HepG2 (cell line): ENCODE data around the gene IER5L. TPM values are rescaled to one million over a fixed set of nuclear protein-coding genes. Genes with fewer than 3 reads are reported as not detected.

Experiments
- CBX1 ChIP-seq: IDR thresholded peaks from one replicate; pipeline ENCODE4 v1.6.1; 2016; ENCODE audit warnings: antibody characterized with exemption, low read depth
- CBX2 ChIP-seq, 2 experiments: fragments of 200-600 bp in 1 of 2; sonication (generic); formaldehyde crosslinking in 1 of 2; IDR thresholded peaks; 2 replicates each; pipeline versions ENCODE4 v1.7.0 to v1.8.1; 2018 to 2022; ENCODE audit warnings: low read depth in 2 of 2, low read length in 1 of 2, mild to moderate bottlenecking in 1 of 2, missing genetic modification reagents in 1 of 2
- E2F5 ChIP-seq: sonication (generic); formaldehyde crosslinking; conservative IDR thresholded peaks from 2 replicates; pipeline ENCODE4 v1.4.0; 2020; ENCODE audit warnings: missing genetic modification reagents
- NFAT5 ChIP-seq: sonication (generic); formaldehyde crosslinking; IDR thresholded peaks from 2 replicates; pipeline ENCODE4 v1.4.0; 2020; ENCODE audit warnings: missing genetic modification reagents
- RNF2 ChIP-seq: fragments of 450-650 bp; conservative IDR thresholded peaks from 2 replicates; pipeline ENCODE4 v1.6.1; 2016; ENCODE audit warnings: low read depth
- RXRA ChIP-seq: sonication (generic); formaldehyde crosslinking; IDR thresholded peaks from 2 replicates; pipeline ENCODE4 v1.5.1; 2020; ENCODE audit warnings: missing genetic modification reagents
- SETDB1 ChIP-seq: sonication (generic); formaldehyde crosslinking; IDR thresholded peaks from 2 replicates; pipeline ENCODE4 v1.5.1; 2020; ENCODE audit warnings: missing genetic modification reagents, mild to moderate bottlenecking, borderline replicate concordance
- SRY ChIP-seq: sonication (generic); formaldehyde crosslinking; IDR thresholded peaks from 2 replicates; pipeline ENCODE4 v1.8.0; 2022; ENCODE audit warnings: mild to moderate bottlenecking, missing genetic modification reagents
- TERF1 ChIP-seq: sonication (generic); formaldehyde crosslinking; IDR thresholded peaks from 2 replicates; pipeline ENCODE4 v1.8.0; 2022; ENCODE audit warnings: mild to moderate bottlenecking, missing genetic modification reagents, moderate library complexity
- ZBTB37 ChIP-seq: sonication (generic); formaldehyde crosslinking; IDR thresholded peaks from 2 replicates; pipeline ENCODE4 v1.4.0; 2020; ENCODE audit warnings: mild to moderate bottlenecking, missing genetic modification reagents
- ZFAT ChIP-seq: sonication (generic); formaldehyde crosslinking; conservative IDR thresholded peaks from 2 replicates; pipeline ENCODE4 v1.8.1; 2023; ENCODE audit warnings: missing genetic modification reagents, inconsistent platforms
- ZFP1 ChIP-seq: IDR thresholded peaks from 2 replicates; pipeline ENCODE4 v1.6.1; 2016
- ZNF230 ChIP-seq: sonication (generic); formaldehyde crosslinking; IDR thresholded peaks from 2 replicates; pipeline ENCODE4 v1.4.0; 2020; ENCODE audit warnings: mild to moderate bottlenecking, missing genetic modification reagents
- ZNF333 ChIP-seq: sonication (generic); formaldehyde crosslinking; IDR thresholded peaks from 2 replicates; pipeline ENCODE4 v1.4.0; 2020; ENCODE audit warnings: mild to moderate bottlenecking, missing genetic modification reagents, borderline replicate concordance
- ZNF530 ChIP-seq: sonication (generic); formaldehyde crosslinking; IDR thresholded peaks from 2 replicates; pipeline ENCODE4 v1.5.0; 2020; ENCODE audit warnings: low read depth, mild to moderate bottlenecking, missing genetic modification reagents
- ZNF616 ChIP-seq: sonication (generic); formaldehyde crosslinking; IDR thresholded peaks from 2 replicates; pipeline ENCODE4 v1.5.0; 2020; ENCODE audit warnings: low read depth, mild to moderate bottlenecking, missing genetic modification reagents
- ZNF766 ChIP-seq: sonication (generic); formaldehyde crosslinking; IDR thresholded peaks from 2 replicates; pipeline ENCODE4 v1.5.0; 2020; ENCODE audit warnings: missing genetic modification reagents, borderline replicate concordance
- ZSCAN21 ChIP-seq: sonication (generic); formaldehyde crosslinking; IDR thresholded peaks from 2 replicates; pipeline ENCODE4 v1.8.0; 2022; ENCODE audit warnings: mild to moderate bottlenecking, missing genetic modification reagents, moderate library complexity, borderline replicate concordance
- polyA plus RNA-seq, 8 experiments: library from polyadenylated mRNA; depleted of rRNA in 3 of 8; stranded (reverse) in 7 of 8; unstranded in 1 of 8; fragments of >200 nt; fragmentation: Illumina TruSeq in 4 of 8; extraction: Trizol in 4 of 8; gene quantifications; 2 replicates each; pipeline versions ENCODE4 v1.2.1 to v1.2.3, GENCODE V29; 2011 to 2016; ENCODE audit warnings: low read depth in 4 of 8, missing spikeins in 1 of 8, mixed read lengths in 1 of 8; ENCODE audit not compliant: insufficient read depth in 1 of 8
- total RNA-seq, 5 experiments: library from RNA; depleted of rRNA; stranded (reverse); fragments of >200 nt; fragmentation: Illumina TruSeq; extraction: Trizol; gene quantifications; 2 replicates each; pipeline ENCODE4 v1.2.3, GENCODE V29; 2016; ENCODE audit warnings: low read depth in 1 of 5

The IER5L gene
- total and polyA plus RNA-seq, 2 of the 13 experiments (the other 11 are each of a cell fraction or from before 2014, with no cell fraction given): 1.8 to 3.3 TPM

GRCh38 chr9:129131300-129132145, 46.5 kb downstream of the IER5L start (continued):
- TF ChIP-seq NFAT5 (CRISPR knock-in tag): no peak
- TF ChIP-seq ZNF230 (CRISPR knock-in tag): no peak
- no peak for TF ChIP-seq SRY
- no peak for TF ChIP-seq SETDB1
- no peak for TF ChIP-seq TERF1 (CRISPR knock-in tag)
- no peak for TF ChIP-seq E2F5 (CRISPR knock-in tag)
- no peak for TF ChIP-seq CBX1
- TF ChIP-seq ZSCAN21 (CRISPR knock-in tag): no peak
- no peak for TF ChIP-seq ZNF530 (CRISPR knock-in tag)
- TF ChIP-seq RXRA: 0 out of 2 replicates have a peak, but pooled peaks have one; percentile 20
- TF ChIP-seq CBX2 (IDR thresholded peaks at IDR 0.05; ENCODE audit: low read depth, low read length): no peak
- TF ChIP-seq CBX2 (CRISPR knock-in tag; IDR thresholded peaks at IDR 0.05; ENCODE audit: low read depth): no peak
- TF ChIP-seq RNF2: no peak
- no peak for TF ChIP-seq ZNF333 (CRISPR knock-in tag)
- TF ChIP-seq ZFAT: no peak
- TF ChIP-seq ZFP1 (CRISPR knock-in tag): no peak
- TF ChIP-seq ZBTB37: no peak
- TF ChIP-seq ZNF766: 0 out of 2 replicates have a peak, but pooled peaks have one; percentile 34
- TF ChIP-seq ZNF616 (CRISPR knock-in tag): no peak
